ENCODE results near the gene MYBL2. TPM values are rescaled to one million over a fixed set of nuclear protein-coding genes. Genes with fewer than 3 reads are reported as not detected.
"Not testable (repeated sequence)": the region's sequence is repeated elsewhere in the genome, so short reads cannot be mapped to it uniquely, and the experiment has no call there.

Gene MYBL2
- total RNA-seq, 1 donor from 2014 or later, result 1.4 TPM

DNA sequence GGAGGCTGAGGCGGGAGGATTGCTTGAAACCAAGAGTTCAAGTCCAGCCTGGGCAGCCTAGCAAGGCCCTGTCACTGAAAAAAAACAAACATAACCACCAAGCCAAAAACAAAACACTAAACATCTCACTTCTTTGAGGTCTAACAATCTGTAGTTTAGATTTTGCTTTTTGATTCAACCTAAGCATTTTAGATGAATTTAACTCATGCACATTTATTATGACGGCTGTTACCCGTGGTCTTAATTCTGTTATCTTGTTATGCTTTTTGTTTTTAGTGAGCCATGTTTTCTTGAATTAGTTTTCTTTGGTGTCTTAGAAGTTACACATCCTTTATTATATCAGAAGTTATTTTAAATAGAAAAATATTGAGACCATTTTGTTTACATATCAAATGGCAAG lies 73.7 kb downstream of the MYBL2 start:
- DNase-seq (ENCODE audit: missing footprints) (no peak), ATAC-seq (no peak)
- intact Hi-C loops (cut with DNase I), result no loop called here

GRCh38 chr20:43744151-43744611 lies 77.3 kb downstream of the MYBL2 start:
- no peak for ATAC-seq
- DNase-seq (ENCODE audit: missing footprints), result no peak
- intact Hi-C loops (cut with DNase I), result no loop called here

DNA sequence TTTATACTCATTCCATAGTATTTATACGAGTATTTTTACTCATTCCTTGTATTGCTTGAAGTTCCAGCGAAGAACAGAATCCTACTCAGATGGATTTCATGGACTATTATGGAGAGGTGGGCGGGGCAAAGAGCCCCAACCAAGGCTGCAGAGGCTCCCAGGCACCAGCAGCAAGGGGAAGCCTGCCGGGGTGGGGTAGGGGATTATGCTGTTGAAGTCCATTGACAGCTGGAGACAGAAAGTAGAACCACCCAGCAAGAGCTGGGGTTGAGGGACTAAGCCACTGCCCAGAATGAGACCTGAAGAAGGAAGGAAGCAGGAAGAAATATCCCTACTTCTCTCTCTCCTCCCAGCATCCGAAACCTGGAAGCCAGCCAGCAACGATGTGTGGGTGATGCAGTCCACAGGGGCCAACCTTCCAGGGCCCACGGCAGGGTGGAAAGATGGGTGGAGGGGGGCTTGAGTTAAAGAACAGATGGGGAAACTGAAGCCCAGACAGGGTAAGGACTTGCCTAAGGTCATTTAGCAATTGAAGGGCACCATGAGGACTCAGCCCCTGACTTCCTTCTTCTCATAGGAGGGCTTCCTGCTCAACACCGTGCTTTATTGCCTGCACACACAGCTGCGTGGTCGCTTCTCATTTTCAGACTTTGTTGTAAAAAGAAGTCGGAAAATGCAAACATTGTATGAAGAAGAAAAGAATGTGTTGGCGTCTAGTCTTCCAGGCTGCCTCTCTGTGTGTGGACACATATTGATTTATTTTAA lies 78.2 kb downstream of the MYBL2 start:
- intact Hi-C loops (cut with DNase I), result loop anchor here (5.0 kb wide), 1 partner anchor 97 kb away; no protein-coding TSS in a partner anchor
- no peak for DNase-seq (ENCODE audit: missing footprints)
- ATAC-seq, result no peak

DNA sequence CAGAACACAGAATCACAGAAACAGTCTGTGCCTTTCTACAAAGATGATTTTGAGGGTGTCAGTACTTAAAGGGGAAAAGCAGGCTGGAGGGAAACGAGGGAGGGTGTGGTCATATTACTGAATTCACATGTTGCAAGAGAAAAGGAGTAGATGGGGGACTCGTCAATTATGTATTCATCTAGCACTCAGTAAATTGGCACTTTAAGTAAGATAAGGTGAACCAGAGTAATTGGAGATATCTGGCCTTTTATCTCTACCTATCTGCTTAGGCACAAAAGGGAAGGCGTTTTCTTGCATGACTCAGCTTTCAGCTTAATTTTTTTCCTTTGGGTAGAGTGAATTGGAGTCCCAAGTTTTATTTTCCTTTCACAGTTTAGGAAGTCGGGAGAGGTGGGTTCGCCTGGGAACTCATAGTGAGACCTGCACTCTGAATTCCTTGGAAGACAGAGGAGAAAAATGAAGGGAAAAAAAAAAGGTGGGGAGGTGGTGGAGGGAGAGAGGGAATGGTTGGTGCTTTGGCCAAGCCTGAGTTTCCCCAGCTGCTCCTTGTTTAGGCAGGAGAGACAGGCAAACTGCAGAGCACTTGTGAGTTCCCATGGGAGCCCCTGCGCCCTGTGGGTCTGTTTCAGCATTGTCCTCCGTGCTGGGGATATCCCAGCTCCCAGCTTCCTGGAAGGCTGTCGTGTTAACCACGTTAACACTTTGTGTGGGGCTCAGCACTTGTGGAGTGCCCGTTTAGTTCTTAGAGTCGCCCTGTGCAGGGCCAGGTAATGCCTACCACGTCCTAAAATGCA lies 79.6 kb downstream of the MYBL2 start:
- intact Hi-C loops (cut with DNase I), result loop anchor here (5.0 kb wide), 1 partner anchor 96 kb away; no protein-coding TSS in a partner anchor
- DNase-seq (ENCODE audit: missing footprints) (no peak), ATAC-seq (no peak)

- ATAC-seq, result no peak
- no peak for DNase-seq (ENCODE audit: missing footprints)
- intact Hi-C loops (cut with DNase I), result loop anchor here (2.0 to 5.0 kb wide), 2 partner anchors 94 to 333 kb away; no protein-coding TSS in a partner anchor
Observed at GRCh38 chr20:43748274-43748673, 81.4 kb downstream of the MYBL2 start.

- intact Hi-C loops (cut with DNase I), result loop anchor here (2.0 to 5.0 kb wide), 2 partner anchors 92 to 331 kb away; no protein-coding TSS in a partner anchor
- DNase-seq (ENCODE audit: missing footprints) (peak; percentile 94), ATAC-seq (peak; percentile 89)
Observed at GRCh38 chr20:43749734-43750294, 82.9 kb downstream of the MYBL2 start.

- no peak for ATAC-seq
- intact Hi-C loops (cut with DNase I), result no loop called here
Observed at GRCh38 chr20:43750774-43751166, 83.9 kb downstream of the MYBL2 start.

DNA sequence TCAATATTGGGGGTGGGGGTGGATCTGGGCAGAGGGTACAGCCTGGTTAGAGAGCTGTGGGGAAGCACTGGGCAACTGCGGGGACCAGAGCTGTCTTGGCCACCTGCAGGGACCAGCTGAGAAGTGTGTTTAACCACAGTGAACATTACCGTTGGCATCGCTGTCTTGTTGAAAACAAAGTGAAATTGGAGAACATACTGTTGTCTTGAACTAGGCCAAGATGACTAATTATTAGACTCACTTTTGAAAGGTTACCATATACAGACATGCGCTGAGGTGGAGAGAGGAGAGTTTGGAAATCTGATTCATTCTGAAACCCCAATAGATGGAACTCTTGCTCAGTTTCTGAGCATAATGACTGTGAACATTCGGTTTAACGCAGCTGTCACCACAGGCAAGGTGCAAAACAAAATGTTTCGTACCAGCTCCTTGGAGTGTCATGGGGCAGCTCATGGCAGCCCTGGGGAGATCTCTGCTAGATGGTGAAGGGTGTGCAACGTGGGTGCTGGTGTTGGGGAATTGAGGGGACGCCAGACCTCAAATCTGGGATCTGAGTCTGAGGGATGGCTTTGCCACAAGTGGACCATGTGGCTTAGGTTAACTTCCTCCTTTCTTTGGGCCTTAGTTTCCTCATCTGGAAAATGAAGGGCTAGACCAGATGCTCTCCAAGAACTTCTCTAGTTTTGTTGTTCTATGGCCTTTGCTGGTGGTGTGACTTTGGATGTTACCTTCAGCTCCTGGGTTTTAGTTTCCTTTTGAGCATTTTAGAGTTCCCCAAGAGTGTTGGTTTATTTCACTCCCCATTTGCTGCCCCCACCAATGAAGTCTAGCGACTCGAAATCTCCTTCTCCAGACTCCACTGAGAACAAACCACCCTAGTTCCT lies 84.5 kb downstream of the MYBL2 start:
- ATAC-seq, result no peak
- intact Hi-C loops (cut with DNase I), result no loop called here
- DNase-seq (ENCODE audit: missing footprints), result no peak

More at GRCh38 chr20:43750774-43751166, 83.9 kb downstream of the MYBL2 start:
- no peak for DNase-seq (ENCODE audit: missing footprints)

- DNase-seq (ENCODE audit: missing footprints) (no peak), ATAC-seq (no peak)
- intact Hi-C loops (cut with DNase I), result no loop called here
Observed at GRCh38 chr20:43752051-43752360, 85.1 kb downstream of the MYBL2 start.

- peak; percentile 68 for DNase-seq (ENCODE audit: missing footprints)
- intact Hi-C loops (cut with DNase I), result no loop called here
- peak; percentile 55 for ATAC-seq
Observed at GRCh38 chr20:43752561-43753301, 85.8 kb downstream of the MYBL2 start.

GRCh38 chr20:43755390-43755789 lies 88.5 kb downstream of the MYBL2 start:
- no peak for ATAC-seq
- DNase-seq (ENCODE audit: missing footprints), result no peak
- intact Hi-C loops (cut with DNase I), result no loop called here

DNA sequence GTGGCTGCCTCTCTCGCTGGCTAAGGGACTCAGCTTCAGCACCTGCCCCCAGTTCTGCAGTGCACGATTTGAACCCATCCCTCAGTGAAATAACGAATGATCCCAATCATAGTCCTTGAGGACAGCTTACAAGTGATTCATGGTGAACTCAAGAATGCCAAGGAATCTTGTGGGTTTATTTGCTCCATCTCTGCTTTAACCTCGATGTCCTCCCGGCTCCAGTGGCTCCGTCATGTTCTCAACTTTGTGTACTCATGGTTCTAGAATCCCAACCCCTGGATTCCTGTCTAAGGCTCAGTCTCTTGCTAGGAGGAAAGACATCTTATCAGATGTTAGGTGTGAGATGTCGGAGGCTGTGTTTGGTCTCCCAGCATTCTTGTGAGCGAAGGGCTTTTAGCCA lies 88.9 kb downstream of the MYBL2 start:
- no peak for ATAC-seq
- intact Hi-C loops (cut with DNase I), result no loop called here
- DNase-seq (ENCODE audit: missing footprints), result no peak

GRCh38 chr20:43757888-43758287 lies 91.0 kb downstream of the MYBL2 start:
- ATAC-seq; DNase-seq (ENCODE audit: missing footprints); intact Hi-C loops (cut with DNase I): not testable (repeated sequence)

DNA sequence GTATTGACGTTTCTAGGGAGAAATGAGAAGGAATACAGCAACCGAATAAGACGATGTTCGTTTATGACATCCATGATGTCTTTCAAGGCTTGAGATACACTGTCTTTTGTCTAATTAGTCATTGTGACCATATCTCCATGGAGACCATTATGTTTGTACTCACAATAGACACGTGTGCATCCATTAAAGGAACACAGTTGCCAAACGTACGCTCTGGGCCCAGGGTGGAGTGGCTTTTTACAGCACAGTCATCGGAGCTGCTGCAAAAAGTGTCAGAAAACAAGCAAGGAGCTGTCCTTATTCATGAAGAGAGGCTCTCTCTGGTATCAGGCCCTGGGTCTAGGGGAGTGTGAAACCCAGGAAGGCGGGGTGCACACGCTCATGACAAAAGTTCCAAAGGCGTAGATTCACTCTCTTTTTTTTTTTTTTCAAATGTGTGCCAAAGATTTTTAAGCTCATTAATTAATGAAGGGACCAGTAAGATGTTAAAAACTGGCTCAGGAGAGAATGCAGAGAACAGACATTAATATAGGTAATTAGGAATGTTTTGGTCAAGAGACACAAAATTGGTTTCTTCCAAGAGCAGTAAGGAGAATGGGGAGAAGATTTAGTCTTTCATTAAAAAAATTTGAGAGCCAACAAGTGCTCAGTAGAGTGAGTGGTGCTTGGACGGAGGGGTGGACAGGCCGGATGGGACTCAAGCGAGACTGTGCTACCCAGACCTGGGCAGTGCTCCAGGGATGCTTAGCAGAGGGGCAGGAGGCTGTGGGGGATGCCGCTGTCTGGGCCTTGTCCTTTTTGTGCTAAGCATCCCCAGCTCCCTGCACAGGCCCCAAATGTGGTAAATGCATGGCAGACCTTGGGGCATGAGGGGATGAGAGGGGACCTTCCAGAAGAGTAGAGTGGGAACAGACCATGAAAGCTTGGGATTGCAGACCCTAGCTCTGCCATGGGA lies 94.7 kb downstream of the MYBL2 start:
- ATAC-seq (peak; percentile 43), DNase-seq (ENCODE audit: missing footprints) (no peak)
- intact Hi-C loops (cut with DNase I), result no loop called here

- no peak for DNase-seq (ENCODE audit: missing footprints)
- peak; percentile 51 for ATAC-seq
- intact Hi-C loops (cut with DNase I), result no loop called here
Observed at GRCh38 chr20:43762911-43763310, 96.0 kb downstream of the MYBL2 start.

- intact Hi-C loops (cut with DNase I), result no loop called here
- DNase-seq (ENCODE audit: missing footprints) (no peak), ATAC-seq (no peak)
Observed at GRCh38 chr20:43765916-43766315, 99.0 kb downstream of the MYBL2 start.
